Thyroid gland (tissue), 4 donors: ENCODE data around the gene NT5DC1.

ENCODE experiments used
- CTCF ChIP-seq, 6 experiments: fragments of 200-600 bp in 3 of 6; fragments of 450-650 bp in 3 of 6; sonication (generic) in 3 of 6; IDR thresholded peaks; one replicate each; pipeline ENCODE4 v1.5.1; 2016 to 2019; ENCODE audit warnings: antibody characterized with exemption in 6 of 6, mild to moderate bottlenecking in 2 of 6, inconsistent platforms in 1 of 6, moderate library complexity in 1 of 6
- POLR2A ChIP-seq, 2 donors: fragments of 450-650 bp; IDR thresholded peaks; one replicate each; pipeline ENCODE4 v1.6.1; 2017; ENCODE audit warnings: antibody characterized with exemption in 2 of 2, mild to moderate bottlenecking in 2 of 2, moderate library complexity in 1 of 2

- TF ChIP-seq CTCF (IDR thresholded peaks at IDR 0.05) (no peak), POLR2A (IDR thresholded peaks at IDR 0.05) (no peak)
Measured at GRCh38 chr6:116126032-116126431, 25.4 kb downstream of the NT5DC1 start, which contains the start of gene COL10A1.
